HFF-Myc (cell line): Measurements from ENCODE around the gene DIAPH3.
"Not testable (repeated sequence)": the region's sequence is repeated elsewhere in the genome, so short reads cannot be mapped to it uniquely, and the experiment has no call there.

Source experiments
- DNase-seq: peaks from one replicate; pipeline ENCODE4 v3.0.0-alpha.2; 2011; ENCODE audit warnings: low read depth; ENCODE audit errors: extremely low read depth
- H3K4me3 ChIP-seq: replicated peaks from 2 replicates; pipeline ENCODE4 v1.5.1; 2011; ENCODE audit warnings: low read depth, mild to moderate bottlenecking, control low read depth, low read length
- TF ChIP-seq, protein P1 (sequence below): IDR thresholded peaks from 2 replicates; pipeline ENCODE4 v1.5.1; 2012; ENCODE audit warnings: mild to moderate bottlenecking, low read depth, low read length, control low read depth; ENCODE audit errors: missing control alignments

Gene DIAPH3, protein sequence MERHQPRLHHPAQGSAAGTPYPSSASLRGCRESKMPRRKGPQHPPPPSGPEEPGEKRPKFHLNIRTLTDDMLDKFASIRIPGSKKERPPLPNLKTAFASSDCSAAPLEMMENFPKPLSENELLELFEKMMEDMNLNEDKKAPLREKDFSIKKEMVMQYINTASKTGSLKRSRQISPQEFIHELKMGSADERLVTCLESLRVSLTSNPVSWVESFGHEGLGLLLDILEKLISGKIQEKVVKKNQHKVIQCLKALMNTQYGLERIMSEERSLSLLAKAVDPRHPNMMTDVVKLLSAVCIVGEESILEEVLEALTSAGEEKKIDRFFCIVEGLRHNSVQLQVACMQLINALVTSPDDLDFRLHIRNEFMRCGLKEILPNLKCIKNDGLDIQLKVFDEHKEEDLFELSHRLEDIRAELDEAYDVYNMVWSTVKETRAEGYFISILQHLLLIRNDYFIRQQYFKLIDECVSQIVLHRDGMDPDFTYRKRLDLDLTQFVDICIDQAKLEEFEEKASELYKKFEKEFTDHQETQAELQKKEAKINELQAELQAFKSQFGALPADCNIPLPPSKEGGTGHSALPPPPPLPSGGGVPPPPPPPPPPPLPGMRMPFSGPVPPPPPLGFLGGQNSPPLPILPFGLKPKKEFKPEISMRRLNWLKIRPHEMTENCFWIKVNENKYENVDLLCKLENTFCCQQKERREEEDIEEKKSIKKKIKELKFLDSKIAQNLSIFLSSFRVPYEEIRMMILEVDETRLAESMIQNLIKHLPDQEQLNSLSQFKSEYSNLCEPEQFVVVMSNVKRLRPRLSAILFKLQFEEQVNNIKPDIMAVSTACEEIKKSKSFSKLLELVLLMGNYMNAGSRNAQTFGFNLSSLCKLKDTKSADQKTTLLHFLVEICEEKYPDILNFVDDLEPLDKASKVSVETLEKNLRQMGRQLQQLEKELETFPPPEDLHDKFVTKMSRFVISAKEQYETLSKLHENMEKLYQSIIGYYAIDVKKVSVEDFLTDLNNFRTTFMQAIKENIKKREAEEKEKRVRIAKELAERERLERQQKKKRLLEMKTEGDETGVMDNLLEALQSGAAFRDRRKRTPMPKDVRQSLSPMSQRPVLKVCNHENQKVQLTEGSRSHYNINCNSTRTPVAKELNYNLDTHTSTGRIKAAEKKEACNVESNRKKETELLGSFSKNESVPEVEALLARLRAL

GRCh38 chr13:60163478-60164233, at the start of gene DIAPH3:
TSS of gene DIAPH3 (minus strand) at chr13:60163928. CDS start at chr13:60163766, 162 bp downstream.
- TF ChIP-seq, protein P1, sequence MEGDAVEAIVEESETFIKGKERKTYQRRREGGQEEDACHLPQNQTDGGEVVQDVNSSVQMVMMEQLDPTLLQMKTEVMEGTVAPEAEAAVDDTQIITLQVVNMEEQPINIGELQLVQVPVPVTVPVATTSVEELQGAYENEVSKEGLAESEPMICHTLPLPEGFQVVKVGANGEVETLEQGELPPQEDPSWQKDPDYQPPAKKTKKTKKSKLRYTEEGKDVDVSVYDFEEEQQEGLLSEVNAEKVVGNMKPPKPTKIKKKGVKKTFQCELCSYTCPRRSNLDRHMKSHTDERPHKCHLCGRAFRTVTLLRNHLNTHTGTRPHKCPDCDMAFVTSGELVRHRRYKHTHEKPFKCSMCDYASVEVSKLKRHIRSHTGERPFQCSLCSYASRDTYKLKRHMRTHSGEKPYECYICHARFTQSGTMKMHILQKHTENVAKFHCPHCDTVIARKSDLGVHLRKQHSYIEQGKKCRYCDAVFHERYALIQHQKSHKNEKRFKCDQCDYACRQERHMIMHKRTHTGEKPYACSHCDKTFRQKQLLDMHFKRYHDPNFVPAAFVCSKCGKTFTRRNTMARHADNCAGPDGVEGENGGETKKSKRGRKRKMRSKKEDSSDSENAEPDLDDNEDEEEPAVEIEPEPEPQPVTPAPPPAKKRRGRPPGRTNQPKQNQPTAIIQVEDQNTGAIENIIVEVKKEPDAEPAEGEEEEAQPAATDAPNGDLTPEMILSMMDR = no peak
- peak within 1 kb of the TSS; percentile 75 for H3K4me3 ChIP-seq
- peak; percentile 76 for DNase-seq

DNA sequence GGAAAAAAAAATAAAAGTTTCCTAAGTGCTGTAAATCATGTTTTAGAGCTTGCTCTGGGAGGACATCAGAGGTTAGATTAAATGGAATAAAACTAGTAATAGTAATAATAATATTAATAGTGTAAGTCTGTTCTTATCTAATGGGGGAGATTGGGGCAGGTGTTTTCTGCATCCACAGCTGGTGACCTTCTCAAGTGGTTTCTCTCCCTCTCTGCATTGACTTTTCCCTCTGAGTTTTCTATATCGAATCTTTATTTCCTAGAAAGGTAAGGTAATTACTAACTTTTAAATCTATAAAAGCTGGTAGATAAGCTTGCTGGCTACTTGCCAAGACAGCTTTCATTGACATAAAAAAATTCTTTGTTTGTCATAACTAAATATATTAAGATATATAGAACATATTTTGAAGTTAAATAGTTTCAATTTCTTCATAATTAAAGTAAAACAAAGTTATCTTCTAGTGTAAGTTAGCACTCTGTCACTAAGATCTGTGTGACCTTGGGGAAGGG, 49.6 kb upstream of the DIAPH3 start:
- H3K4me3 ChIP-seq = no peak overlapping the region
- DNase-seq = no peak
- TF ChIP-seq, protein P1 = no peak

DNA sequence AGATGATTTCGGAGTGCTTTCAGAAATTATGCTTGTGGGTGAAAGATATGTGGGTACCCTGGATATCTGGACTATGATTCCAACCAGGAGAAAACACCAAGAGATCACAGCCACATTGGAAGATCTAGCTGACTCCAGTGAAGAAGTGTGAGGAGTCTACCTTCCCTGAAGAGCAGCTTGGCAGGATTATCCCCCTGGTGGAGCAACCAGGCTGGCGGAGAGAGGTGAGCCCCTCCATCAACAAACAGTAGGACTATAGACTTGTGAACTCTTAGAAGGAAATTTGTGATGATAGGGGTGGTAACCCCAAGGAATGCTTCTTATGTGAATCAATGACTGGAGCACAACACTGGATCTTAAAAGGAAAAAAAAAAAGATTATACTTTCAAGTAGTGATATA, 47.8 kb upstream of the DIAPH3 start:
- TF ChIP-seq, protein P1 = no peak

GRCh38 chr13:60210510-60211330, 47.0 kb upstream of the DIAPH3 start:
- TF ChIP-seq, protein P1 = no peak
- DNase-seq = no peak
- H3K4me3 ChIP-seq = no peak overlapping the region

More for the DNA sequence above, 47.8 kb upstream of the DIAPH3 start:
- no peak overlapping the region for H3K4me3 ChIP-seq
- DNase-seq = no peak

DNA sequence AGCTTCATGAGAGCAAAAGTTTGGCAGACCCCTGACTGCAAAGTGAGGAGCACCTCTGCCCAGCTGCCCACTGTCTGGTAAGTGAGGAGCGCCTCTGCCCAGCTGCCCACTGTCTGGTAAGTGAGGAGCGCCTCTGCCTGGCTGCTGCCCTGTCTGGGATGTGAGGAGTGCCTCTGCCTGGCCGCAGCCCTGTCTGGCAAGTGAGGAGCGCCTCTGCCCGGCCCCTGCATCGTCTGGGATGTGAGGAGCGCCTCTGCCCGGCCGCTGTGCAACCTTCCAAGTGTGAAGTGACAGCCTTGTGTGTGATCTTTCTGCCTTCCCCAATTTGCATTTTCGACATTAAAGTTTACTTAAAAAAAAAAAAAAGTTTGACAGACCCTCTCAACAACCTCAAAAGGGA, 41.8 kb upstream of the DIAPH3 start:
- H3K4me3 ChIP-seq, DNase-seq: not testable (repeated sequence)

DNA sequence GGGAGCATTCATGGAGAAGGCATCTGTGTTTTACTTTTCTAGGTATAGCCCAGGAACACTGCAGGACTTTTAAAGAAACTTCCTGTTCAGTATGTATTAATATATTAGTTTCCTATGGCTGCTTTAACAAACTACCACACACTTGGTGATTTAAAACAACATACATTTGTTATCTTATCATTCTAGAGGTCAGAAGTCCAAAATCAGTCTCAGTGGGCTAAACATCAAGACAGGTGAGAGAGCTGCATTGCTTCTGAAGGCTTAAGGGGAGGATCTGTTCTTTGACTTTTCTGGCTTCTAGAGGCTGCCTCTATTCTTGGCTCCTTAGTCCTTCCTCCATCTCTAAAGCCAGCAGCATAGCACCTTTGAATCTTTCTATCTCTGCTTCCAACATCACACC, 37.6 kb upstream of the DIAPH3 start:
- H3K4me3 ChIP-seq = no peak overlapping the region
- no peak for DNase-seq
- TF ChIP-seq, protein P1 = no peak

- not testable (repeated sequence) for DNase-seq, H3K4me3 ChIP-seq
Observed at GRCh38 chr13:60195893-60196292, 32.2 kb upstream of the DIAPH3 start.
